ENCODE results near the gene MMP11.

The MMP11 gene

DNA sequence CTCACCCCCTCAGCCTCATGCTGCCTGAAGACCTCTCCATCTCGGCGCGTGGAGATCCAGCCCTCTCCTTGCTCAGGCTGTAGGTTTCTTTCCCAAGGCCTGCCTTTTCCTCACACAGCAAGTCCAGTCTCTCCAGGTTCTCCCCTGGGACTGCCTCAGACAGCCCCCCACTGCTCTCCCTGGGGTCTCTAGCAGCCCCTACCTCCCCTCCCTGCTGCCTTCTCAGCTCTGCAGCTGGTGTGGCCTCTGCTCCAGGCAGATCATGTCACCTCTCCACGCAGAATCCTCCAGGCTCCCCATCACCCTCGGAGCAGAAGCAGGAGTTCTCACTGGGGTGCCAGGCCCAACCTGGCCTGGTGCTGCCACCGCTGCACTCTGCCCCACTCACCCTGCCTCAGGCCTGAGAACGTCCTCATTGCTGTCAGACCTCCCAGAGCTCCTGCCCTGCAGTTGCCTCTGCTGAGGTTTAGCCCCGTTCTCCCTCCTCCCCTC is 29.3 kb downstream of the MMP11 start:
- H3K27ac ChIP-seq (ENCODE audit: low read depth, low read length), result peak overlapping the region; percentile 97
- H3K79me2 ChIP-seq (ENCODE audit: control insufficient read depth, low read length), result peaks cover 65% of the 10 kb centered on the region
- no peaks in the 10 kb centered on the region for H3K9me2 ChIP-seq (replicated peaks; ENCODE audit: control insufficient read depth, low read length)
- no peaks in the 10 kb centered on the region for H3K9me3 ChIP-seq (ENCODE audit: control insufficient read depth, insufficient read depth, low read length)
- peak overlapping the region; percentile 99 for H3K4me2 ChIP-seq (ENCODE audit: low read length)
- peaks cover 82% of the 10 kb centered on the region for H3K36me3 ChIP-seq (ENCODE audit: control insufficient read depth, low read length)
- no peaks in the 10 kb centered on the region for H3K27me3 ChIP-seq (ENCODE audit: control insufficient read depth, low read length)
- H4K20me1 ChIP-seq (ENCODE audit: control insufficient read depth, insufficient read depth, low read depth, low read length), result no peaks in the 10 kb centered on the region
- TF ChIP-seq EZH2phosphoT487 (IDR thresholded peaks at IDR 0.05; ENCODE audit: borderline replicate concordance, low read length), result no peak
- peak overlapping the region; percentile 98 for H3K4me3 ChIP-seq (ENCODE audit: low read length)
- H3F3A ChIP-seq (ENCODE audit: control insufficient read depth, insufficient read depth), result peaks cover 46% of the 10 kb centered on the region
- H3K4me1 ChIP-seq (ENCODE audit: control insufficient read depth, low read length), result peaks cover 92% of the 10 kb centered on the region

- no peaks in the 10 kb centered on the region for H3K9me3 ChIP-seq (ENCODE audit: control insufficient read depth, insufficient read depth, low read length)
- peaks cover 83% of the 10 kb centered on the region for H3K36me3 ChIP-seq (ENCODE audit: control insufficient read depth, low read length)
- TF ChIP-seq CTCF (IDR thresholded peaks at IDR 0.05; ENCODE audit: low read depth, low read length, poor library complexity, severe bottlenecking), result no peak
- no peak for TF ChIP-seq EZH2phosphoT487 (IDR thresholded peaks at IDR 0.05; ENCODE audit: borderline replicate concordance, low read length)
- H3F3A ChIP-seq (ENCODE audit: control insufficient read depth, insufficient read depth), result peaks cover 46% of the 10 kb centered on the region
- H3K27me3 ChIP-seq (ENCODE audit: control insufficient read depth, low read length), result no peaks in the 10 kb centered on the region
- peaks cover 74% of the 10 kb centered on the region for H3K79me2 ChIP-seq (ENCODE audit: control insufficient read depth, low read length)
- peaks cover 89% of the 10 kb centered on the region for H3K4me1 ChIP-seq (ENCODE audit: control insufficient read depth, low read length)
- no peaks in the 10 kb centered on the region for H3K9me2 ChIP-seq (replicated peaks; ENCODE audit: control insufficient read depth, low read length)
- no peaks in the 10 kb centered on the region for H4K20me1 ChIP-seq (ENCODE audit: control insufficient read depth, insufficient read depth, low read depth, low read length)
- H3K4me3 ChIP-seq (ENCODE audit: low read length), result peak overlapping the region; percentile 98
- peak overlapping the region; percentile 97 for H3K27ac ChIP-seq (ENCODE audit: low read depth, low read length)
- H3K4me2 ChIP-seq (ENCODE audit: low read length), result peak overlapping the region; percentile 99
These were observed 30.6 kb downstream of the MMP11 start for GRCh38 chr22:23803001-23803819.

DNA sequence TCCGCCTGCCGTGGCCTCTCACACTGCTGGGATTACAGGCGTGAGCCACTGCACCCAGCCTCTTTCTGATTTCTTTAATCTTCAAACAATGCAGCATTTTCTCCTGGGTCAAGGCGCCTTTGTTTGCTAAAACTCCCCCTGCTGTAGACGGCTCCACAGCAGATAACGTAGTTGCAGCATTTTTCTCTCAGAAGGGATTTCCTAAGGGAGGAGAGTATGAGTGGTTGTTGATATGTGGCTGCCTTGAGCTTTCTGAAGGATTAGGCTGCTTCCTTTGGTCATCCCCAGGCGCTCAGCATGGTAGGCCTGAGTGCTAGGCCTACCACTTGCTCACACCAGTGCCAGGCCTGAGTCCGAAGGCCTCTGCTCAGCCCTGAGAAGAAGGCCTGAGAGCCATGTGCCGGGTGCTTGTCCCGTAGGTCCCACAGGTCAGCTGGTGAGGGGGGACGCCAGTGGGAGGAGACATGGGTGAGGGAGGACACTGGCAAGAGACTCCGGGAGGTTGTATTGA is 32.2 kb downstream of the MMP11 start:
- H3K79me2 ChIP-seq (ENCODE audit: control insufficient read depth, low read length), result peaks cover 86% of the 10 kb centered on the region
- H3K9me3 ChIP-seq (ENCODE audit: control insufficient read depth, insufficient read depth, low read length), result no peaks in the 10 kb centered on the region
- H3K36me3 ChIP-seq (ENCODE audit: control insufficient read depth, low read length), result peaks cover 75% of the 10 kb centered on the region
- H3K9me2 ChIP-seq (replicated peaks; ENCODE audit: control insufficient read depth, low read length), result no peaks in the 10 kb centered on the region
- peak overlapping the region; percentile 99 for H3K4me2 ChIP-seq (ENCODE audit: low read length)
- H3F3A ChIP-seq (ENCODE audit: control insufficient read depth, insufficient read depth), result peaks cover 41% of the 10 kb centered on the region
- peak overlapping the region; percentile 98 for H3K4me3 ChIP-seq (ENCODE audit: low read length)
- peak overlapping the region; percentile 97 for H3K27ac ChIP-seq (ENCODE audit: low read depth, low read length)
- no peaks in the 10 kb centered on the region for H4K20me1 ChIP-seq (ENCODE audit: control insufficient read depth, insufficient read depth, low read depth, low read length)
- TF ChIP-seq EZH2phosphoT487 (IDR thresholded peaks at IDR 0.05; ENCODE audit: borderline replicate concordance, low read length), result no peak
- TF ChIP-seq CTCF (IDR thresholded peaks at IDR 0.05; ENCODE audit: low read depth, low read length, poor library complexity, severe bottlenecking), result peak; percentile 32
- peaks cover 73% of the 10 kb centered on the region for H3K4me1 ChIP-seq (ENCODE audit: control insufficient read depth, low read length)
- no peaks in the 10 kb centered on the region for H3K27me3 ChIP-seq (ENCODE audit: control insufficient read depth, low read length)

GRCh38 chr22:23806837-23807236 is 34.2 kb downstream of the MMP11 start:
- H3K4me2 ChIP-seq (ENCODE audit: low read length), result peak overlapping the region; percentile 99
- H3K4me1 ChIP-seq (ENCODE audit: control insufficient read depth, low read length), result peaks cover 53% of the 10 kb centered on the region
- H3K36me3 ChIP-seq (ENCODE audit: control insufficient read depth, low read length), result peaks cover 69% of the 10 kb centered on the region
- peak overlapping the region; percentile 98 for H3K4me3 ChIP-seq (ENCODE audit: low read length)
- no peaks in the 10 kb centered on the region for H3K9me3 ChIP-seq (ENCODE audit: control insufficient read depth, insufficient read depth, low read length)
- peak overlapping the region; percentile 97 for H3K27ac ChIP-seq (ENCODE audit: low read depth, low read length)
- peaks cover 23% of the 10 kb centered on the region for H3F3A ChIP-seq (ENCODE audit: control insufficient read depth, insufficient read depth)
- H3K27me3 ChIP-seq (ENCODE audit: control insufficient read depth, low read length), result no peaks in the 10 kb centered on the region
- H3K79me2 ChIP-seq (ENCODE audit: control insufficient read depth, low read length), result peaks cover 95% of the 10 kb centered on the region
- no peaks in the 10 kb centered on the region for H3K9me2 ChIP-seq (replicated peaks; ENCODE audit: control insufficient read depth, low read length)
- TF ChIP-seq CTCF (IDR thresholded peaks at IDR 0.05; ENCODE audit: low read depth, low read length, poor library complexity, severe bottlenecking) (no peak), EZH2phosphoT487 (IDR thresholded peaks at IDR 0.05; ENCODE audit: borderline replicate concordance, low read length) (no peak)
- H4K20me1 ChIP-seq (ENCODE audit: control insufficient read depth, insufficient read depth, low read depth, low read length), result no peaks in the 10 kb centered on the region
